Tibial nerve (tissue), 4 donors: Measurements from ENCODE around the gene CDCP2.

Experiments used
- EP300 ChIP-seq, 2 donors: sonication (generic); formaldehyde crosslinking; IDR thresholded peaks; one replicate each; pipeline ENCODE4 v1.6.1; 2017; ENCODE audit warnings: antibody characterized with exemption in 2 of 2, mild to moderate bottlenecking in 1 of 2
- TF ChIP-seq, protein P1 (sequence below), 5 experiments: fragments of 200-600 bp in 3 of 5; fragments of 450-650 bp in 2 of 5; sonication (generic) in 3 of 5; IDR thresholded peaks; one replicate each; pipeline ENCODE4 v1.5.1; 2016 to 2019; ENCODE audit warnings: antibody characterized with exemption in 5 of 5, mild to moderate bottlenecking in 3 of 5, moderate library complexity in 2 of 5

DNA sequence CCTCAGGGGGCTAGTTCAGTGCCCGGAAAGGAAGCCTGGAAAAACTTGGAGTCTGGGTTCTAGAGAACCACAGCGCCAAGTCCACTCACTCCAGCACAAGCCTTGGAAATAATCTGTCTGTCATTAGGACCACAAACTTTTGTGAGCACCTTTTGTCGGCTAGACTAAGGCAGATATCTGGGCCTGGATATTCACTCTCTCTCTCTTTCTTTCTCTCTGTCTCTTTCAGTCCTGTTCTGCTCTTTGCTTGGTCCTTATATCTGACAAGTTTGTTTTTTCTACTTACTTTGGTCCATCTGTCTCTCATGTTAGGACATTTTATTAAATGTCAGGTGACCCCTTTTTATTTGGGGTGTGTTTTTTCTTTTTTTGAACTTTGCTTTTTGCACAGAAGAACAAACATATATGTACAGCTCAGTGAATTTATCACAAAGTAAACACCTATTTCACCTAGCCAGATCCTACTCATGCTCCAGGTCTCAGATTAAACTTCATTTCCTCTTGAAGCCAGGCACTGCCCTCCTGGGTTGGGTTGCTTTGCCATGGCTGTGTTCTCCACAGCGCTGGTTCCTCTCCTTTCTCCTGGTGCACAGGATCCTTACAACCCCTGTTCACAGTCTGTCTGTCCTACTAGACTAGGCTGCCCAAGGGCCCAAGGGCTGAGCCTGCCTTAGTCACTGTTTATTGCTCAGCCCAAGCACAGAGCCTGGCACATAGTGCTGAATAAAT lies 58.6 kb downstream of the CDCP2 start:
- TF ChIP-seq, protein P1, sequence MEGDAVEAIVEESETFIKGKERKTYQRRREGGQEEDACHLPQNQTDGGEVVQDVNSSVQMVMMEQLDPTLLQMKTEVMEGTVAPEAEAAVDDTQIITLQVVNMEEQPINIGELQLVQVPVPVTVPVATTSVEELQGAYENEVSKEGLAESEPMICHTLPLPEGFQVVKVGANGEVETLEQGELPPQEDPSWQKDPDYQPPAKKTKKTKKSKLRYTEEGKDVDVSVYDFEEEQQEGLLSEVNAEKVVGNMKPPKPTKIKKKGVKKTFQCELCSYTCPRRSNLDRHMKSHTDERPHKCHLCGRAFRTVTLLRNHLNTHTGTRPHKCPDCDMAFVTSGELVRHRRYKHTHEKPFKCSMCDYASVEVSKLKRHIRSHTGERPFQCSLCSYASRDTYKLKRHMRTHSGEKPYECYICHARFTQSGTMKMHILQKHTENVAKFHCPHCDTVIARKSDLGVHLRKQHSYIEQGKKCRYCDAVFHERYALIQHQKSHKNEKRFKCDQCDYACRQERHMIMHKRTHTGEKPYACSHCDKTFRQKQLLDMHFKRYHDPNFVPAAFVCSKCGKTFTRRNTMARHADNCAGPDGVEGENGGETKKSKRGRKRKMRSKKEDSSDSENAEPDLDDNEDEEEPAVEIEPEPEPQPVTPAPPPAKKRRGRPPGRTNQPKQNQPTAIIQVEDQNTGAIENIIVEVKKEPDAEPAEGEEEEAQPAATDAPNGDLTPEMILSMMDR (IDR thresholded peaks at IDR 0.05) = no peak
- TF ChIP-seq EP300 (IDR thresholded peaks at IDR 0.05) = no peak
